D721Med (cell line): ENCODE measurements around the gene RBM10.

Source experiments
- DNase-seq: peaks from one replicate; pipeline ENCODE4 v3.0.0; 2011; ENCODE audit warnings: low spot score; ENCODE audit not compliant: insufficient read length
- FAIRE-seq: peaks from 2 replicates; lab custom pipeline; 2011; peaks lifted over from hg19 to GRCh38; lab: Jason Lieb, UNC
- TF ChIP-seq, protein P1 (sequence below): IDR thresholded peaks from 2 replicates; pipeline ENCODE4 v1.5.1; 2012; ENCODE audit warnings: mild to moderate bottlenecking, control low read depth; ENCODE audit not compliant: insufficient read depth; ENCODE audit errors: missing control alignments

RBM10 gene

DNA sequence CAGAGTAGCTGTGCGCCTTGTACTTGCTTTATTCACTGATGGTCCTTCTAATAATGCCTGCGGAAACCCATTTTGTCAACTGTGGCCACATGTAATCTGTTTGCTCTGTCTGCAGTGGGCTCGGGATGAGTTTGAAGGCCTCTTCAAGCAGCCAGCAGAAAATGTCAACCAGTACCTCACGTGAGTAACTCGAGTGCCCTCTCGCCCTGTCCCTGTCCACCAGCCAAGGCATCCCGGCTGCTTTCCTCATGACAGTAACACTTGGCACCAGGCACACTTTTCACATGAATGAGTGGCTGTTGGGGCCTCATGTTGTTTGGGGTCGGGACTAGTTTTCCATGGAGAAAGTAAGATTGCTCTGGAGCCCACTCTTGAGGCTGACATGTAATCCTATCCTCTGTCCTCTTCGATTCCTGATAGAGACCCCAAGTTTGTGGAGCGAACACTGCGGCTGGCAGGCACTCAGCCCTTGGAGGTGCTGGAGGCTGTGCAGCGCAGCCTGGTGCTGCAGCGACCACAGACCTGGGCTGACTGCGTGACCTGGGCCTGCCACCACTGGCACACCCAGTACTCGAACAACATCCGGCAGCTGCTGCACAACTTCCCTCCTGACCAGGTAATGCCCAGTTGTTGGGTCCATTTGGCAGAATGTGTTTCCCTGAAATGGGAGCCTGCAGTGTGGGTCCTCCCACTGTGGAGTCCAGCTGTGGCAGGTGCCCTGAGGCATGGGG, 64.7 kb downstream of the RBM10 start:
- FAIRE-seq (no peak), DNase-seq (no peak)
- TF ChIP-seq, protein P1, sequence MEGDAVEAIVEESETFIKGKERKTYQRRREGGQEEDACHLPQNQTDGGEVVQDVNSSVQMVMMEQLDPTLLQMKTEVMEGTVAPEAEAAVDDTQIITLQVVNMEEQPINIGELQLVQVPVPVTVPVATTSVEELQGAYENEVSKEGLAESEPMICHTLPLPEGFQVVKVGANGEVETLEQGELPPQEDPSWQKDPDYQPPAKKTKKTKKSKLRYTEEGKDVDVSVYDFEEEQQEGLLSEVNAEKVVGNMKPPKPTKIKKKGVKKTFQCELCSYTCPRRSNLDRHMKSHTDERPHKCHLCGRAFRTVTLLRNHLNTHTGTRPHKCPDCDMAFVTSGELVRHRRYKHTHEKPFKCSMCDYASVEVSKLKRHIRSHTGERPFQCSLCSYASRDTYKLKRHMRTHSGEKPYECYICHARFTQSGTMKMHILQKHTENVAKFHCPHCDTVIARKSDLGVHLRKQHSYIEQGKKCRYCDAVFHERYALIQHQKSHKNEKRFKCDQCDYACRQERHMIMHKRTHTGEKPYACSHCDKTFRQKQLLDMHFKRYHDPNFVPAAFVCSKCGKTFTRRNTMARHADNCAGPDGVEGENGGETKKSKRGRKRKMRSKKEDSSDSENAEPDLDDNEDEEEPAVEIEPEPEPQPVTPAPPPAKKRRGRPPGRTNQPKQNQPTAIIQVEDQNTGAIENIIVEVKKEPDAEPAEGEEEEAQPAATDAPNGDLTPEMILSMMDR, result no peak

DNA sequence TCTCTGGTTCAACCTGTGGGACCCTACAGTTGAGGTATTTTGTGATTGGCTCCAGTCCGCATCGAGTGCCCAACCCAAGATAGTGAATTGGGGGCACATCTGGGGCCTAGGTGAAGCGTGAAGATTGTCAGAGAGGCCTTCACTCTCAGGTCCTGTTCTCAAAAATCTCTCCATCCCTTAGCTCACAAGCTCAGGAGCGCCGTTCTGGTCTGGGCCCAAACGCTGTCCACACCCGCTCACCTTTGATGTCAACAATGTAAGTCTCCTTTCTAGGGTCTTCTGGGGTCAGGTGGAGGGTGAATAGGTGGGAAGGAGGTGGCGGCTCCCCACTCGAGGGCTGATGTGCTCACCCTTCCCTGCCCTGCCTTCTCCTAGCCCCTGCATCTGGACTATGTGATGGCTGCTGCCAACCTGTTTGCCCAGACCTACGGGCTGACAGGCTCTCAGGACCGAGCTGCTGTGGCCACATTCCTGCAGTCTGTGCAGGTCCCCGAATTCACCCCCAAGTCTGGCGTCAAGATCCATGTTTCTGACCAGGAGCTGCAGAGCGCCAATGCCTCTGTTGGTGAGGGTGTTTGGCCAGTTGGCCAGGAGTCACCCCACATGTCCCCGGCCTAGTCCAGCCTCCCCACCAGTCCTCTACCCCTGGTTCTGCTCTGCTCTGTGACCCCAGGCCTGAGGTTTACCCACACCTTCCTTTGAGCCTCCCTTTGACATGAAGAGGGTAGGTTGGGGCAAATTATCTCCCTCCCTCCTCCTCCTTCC, 65.8 kb downstream of the RBM10 start:
- DNase-seq (no peak), FAIRE-seq (no peak)
- TF ChIP-seq, protein P1, result no peak

DNA sequence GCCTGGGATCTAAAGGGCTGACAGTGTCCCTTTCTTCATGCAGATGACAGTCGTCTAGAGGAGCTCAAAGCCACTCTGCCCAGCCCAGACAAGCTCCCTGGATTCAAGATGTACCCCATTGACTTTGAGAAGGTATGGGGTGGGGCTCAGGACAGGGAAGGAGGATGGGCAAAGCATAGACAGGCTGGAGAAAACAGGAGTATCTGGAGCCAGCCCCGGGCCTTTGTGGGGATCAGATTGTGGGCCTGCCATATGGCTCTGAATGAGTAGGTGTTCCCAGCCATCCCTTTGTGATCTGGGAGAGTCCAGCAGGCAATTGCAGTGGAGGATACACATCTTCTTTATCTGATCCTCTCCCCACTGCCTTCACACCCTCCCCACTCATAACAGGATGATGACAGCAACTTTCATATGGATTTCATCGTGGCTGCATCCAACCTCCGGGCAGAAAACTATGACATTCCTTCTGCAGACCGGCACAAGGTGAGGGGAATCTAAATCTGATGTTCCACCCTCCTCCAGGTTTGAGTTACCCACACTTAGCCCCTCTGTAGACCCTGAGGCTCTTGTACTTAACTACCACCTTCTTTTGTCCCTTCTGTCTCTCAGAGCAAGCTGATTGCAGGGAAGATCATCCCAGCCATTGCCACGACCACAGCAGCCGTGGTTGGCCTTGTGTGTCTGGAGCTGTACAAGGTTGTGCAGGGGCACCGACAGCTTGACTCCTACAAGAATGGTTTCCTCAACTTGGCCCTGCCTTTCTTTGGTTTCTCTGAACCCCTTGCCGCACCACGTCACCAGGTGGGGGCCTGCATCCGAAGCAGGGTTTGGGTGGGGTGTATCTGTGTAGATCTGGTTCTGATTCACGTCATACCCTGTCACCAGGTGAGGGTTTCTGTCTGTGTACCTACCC, 67.6 kb downstream of the RBM10 start:
- TF ChIP-seq, protein P1, result no peak
- no peak for FAIRE-seq
- no peak for DNase-seq

DNA sequence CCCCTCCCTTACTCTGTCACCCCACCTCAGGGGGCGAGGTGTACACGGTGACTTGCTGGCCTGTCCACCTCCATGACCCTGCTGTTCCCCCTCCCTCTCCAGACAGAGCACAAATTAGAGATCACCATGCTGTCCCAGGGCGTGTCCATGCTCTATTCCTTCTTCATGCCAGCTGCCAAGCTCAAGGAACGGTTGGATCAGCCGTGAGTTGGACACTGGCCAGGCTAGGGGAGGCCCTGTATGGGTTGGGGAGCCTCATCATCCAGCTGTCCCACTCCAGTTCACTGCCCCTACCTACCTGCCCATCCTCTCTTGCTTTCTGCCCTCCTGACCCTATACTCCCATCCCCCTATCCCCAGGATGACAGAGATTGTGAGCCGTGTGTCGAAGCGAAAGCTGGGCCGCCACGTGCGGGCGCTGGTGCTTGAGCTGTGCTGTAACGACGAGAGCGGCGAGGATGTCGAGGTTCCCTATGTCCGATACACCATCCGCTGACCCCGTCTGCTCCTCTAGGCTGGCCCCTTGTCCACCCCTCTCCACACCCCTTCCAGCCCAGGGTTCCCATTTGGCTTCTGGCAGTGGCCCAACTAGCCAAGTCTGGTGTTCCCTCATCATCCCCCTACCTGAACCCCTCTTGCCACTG, 69.5 kb downstream of the RBM10 start:
- FAIRE-seq, result no peak
- no peak for DNase-seq
- TF ChIP-seq, protein P1, result no peak

DNA sequence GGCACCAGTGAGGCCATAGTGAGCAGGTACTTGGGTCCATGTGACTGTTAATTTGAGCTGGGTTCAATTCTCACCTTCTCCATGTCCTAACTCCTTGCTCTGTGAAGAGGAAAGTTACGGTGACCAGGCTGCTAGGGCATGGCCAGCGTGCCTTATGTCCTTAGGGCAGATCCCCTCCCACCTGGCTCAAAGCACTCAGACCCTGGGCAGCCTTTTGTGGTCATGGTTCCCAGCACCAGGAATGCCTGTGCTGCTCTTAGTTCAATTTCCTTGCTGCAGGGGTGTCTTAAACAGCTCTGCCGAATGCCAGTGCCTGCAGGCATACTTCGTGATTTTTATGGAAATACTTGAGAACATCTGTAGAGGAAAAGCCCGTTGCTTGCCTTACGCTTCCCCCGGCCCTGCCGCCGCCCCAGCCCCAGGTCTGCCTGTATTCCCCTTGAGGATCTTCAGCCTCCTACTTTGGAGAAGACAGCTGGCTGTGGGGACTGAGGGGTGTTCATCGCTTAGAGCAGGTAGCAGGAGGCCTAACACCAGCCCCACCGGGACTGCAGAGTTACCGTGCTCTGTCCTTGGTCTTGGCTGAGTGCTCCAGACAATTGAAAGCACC, 70.4 kb downstream of the RBM10 start:
- DNase-seq, result no peak
- TF ChIP-seq, protein P1, result no peak
- no peak for FAIRE-seq

DNA sequence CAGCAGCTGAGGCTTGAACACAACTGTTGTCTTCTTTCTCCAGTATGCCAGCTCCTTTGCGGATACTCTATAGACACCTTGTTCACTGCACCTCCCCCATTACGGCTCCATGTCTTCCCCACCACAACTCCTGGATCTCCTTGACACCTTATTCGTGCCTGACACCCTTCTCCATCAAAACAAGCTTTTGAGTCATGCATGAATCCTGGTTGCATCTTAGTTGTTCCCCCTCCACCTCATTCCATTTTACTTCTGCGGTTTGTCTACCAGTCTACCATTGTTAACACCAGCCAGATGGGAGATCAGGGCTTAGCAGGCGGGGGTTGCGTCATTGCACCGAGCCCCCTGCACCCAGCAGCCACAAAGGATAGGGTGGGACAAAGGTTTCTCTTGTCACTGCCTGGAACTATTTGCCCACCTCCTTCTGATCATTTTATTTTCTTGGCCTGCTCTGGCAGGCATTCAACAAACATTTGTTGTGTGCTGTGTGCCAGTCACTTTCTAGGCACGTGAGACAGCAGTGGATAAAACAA, 71.4 kb downstream of the RBM10 start:
- FAIRE-seq, result no peak
- DNase-seq, result no peak
- TF ChIP-seq, protein P1, result no peak
